ENCODE measurements around the gene ARHGAP26.

- no peak for TF ChIP-seq POLR2A (IDR thresholded peaks at IDR 0.05; ENCODE audit: low read depth, low read length)
- no peak for TF ChIP-seq CTCF (conservative IDR thresholded peaks at IDR 0.05; ENCODE audit: low read depth, low read length)
Measured at GRCh38 chr5:143077453-143078103, 307.4 kb downstream of the ARHGAP26 start.
